OCI-LY7 (cell line): ENCODE data around the gene RTCB. TPM values are rescaled to one million over a fixed set of nuclear protein-coding genes. Genes with fewer than 3 reads are reported as not detected.

Experiments used
- BruUV-seq: library from RNA; stranded (reverse); fragments of 400-500 nt; replicated peaks from 2 replicates; lab custom pipeline; 2021; lab: Mats Ljungman, UMichigan
- CTCF ChIA-PET: fragments of 300-600 bp; sonication (Branson Sonifier 250); formaldehyde crosslinking; loops from one replicate; lab custom pipeline; 2022; ENCODE audit warnings: antibody characterized with exemption; ENCODE audit not compliant: unreplicated experiment; lab: Charles Lee
- POLR2A ChIA-PET: fragments of 300-600 bp; sonication (Branson Sonifier 250); formaldehyde crosslinking; loops from one replicate; lab custom pipeline; 2022; ENCODE audit warnings: antibody characterized with exemption; lab: Charles Lee
- DNase-seq: peaks from one replicate; pipeline ENCODE4 v3.0.0-alpha.2; 2015; ENCODE audit warnings: low spot score
- H2AFZ ChIP-seq: fragments of 200-600 bp; sonication (generic), shearing (Covaris generic); 2 replicates; pipeline ENCODE4 v1.6.1; 2014; ENCODE audit warnings: mild to moderate bottlenecking, antibody characterized with exemption, low read length, moderate library complexity
- H3K27ac ChIP-seq: fragments of 200-600 bp; sonication (generic); 2 replicates; pipeline ENCODE4 v1.5.1; 2014; ENCODE audit warnings: mixed run types, low read depth, mild to moderate bottlenecking, moderate library complexity, low read length, inconsistent platforms; ENCODE audit not compliant: poor library complexity, severe bottlenecking
- H3K36me3 ChIP-seq: fragments of 200-600 bp; sonication (generic); 2 replicates; pipeline ENCODE4 v1.6.1; 2014; ENCODE audit warnings: mild to moderate bottlenecking, antibody characterized with exemption, low read length, moderate library complexity, mixed read lengths; ENCODE audit not compliant: insufficient read depth
- H3K4me1 ChIP-seq: fragments of 200-600 bp; sonication (generic); 2 replicates; pipeline ENCODE4 v1.5.1; 2014; ENCODE audit warnings: mild to moderate bottlenecking, low read length; ENCODE audit not compliant: insufficient read depth, poor library complexity, severe bottlenecking
- H3K4me2 ChIP-seq: fragments of 200-600 bp; sonication (generic); 2 replicates; pipeline ENCODE4 v1.6.1; 2014; ENCODE audit warnings: mild to moderate bottlenecking, low read length
- H3K4me3 ChIP-seq: fragments of 200-600 bp; sonication (generic); 2 replicates; pipeline ENCODE4 v1.5.1; 2014; ENCODE audit warnings: mild to moderate bottlenecking, low read depth, low read length; ENCODE audit not compliant: poor library complexity, severe bottlenecking
- H3K79me2 ChIP-seq: fragments of 200-600 bp; sonication (generic); 2 replicates; pipeline ENCODE4 v1.6.1; 2016; ENCODE audit warnings: low read depth, mild to moderate bottlenecking, low read length, moderate library complexity, mixed read lengths; ENCODE audit not compliant: insufficient read depth
- H3K9me2 ChIP-seq: fragments of 200-600 bp; sonication (generic); 2 replicates; pipeline ENCODE4 v1.6.1; 2016; ENCODE audit warnings: mild to moderate bottlenecking, low read length, mixed read lengths; ENCODE audit not compliant: insufficient read depth
- H3K9me3 ChIP-seq: fragments of 200-600 bp; sonication (generic); 2 replicates; pipeline ENCODE4 v1.6.1; 2014; ENCODE audit warnings: mild to moderate bottlenecking, mixed run types, low read length, mixed read lengths
- H4K20me1 ChIP-seq: fragments of 200-600 bp; sonication (generic); 2 replicates; pipeline ENCODE4 v1.6.1; 2014; ENCODE audit warnings: mild to moderate bottlenecking, antibody characterized with exemption, low read length, moderate library complexity, mixed read lengths; ENCODE audit not compliant: insufficient read depth
- EZH2phosphoT487 ChIP-seq: fragments of 200-600 bp; sonication (generic); IDR thresholded peaks from 2 replicates; pipeline ENCODE4 v1.6.1; 2018; ENCODE audit warnings: low read depth, borderline replicate concordance, mild to moderate bottlenecking, mixed run types, antibody characterized with exemption, low read length, moderate library complexity, mixed read lengths
- intact Hi-C: fragments of 100-400 bp; cut with micrococcal nuclease; formaldehyde crosslinking; loops from one replicate; pipeline ENCODE4 v1.10.0; 2022; ENCODE audit not compliant: unreplicated experiment
- total RNA-seq, 2 experiments: library from RNA; depleted of rRNA in 1 of 2; stranded (reverse); fragments of >200 nt in 1 of 2; shearing (Covaris generic) in 1 of 2; gene quantifications; 2 replicates each; pipeline ENCODE4 v1.2.3, GENCODE V29; 2014 to 2022
- TF ChIP-seq, protein P1 (sequence below): fragments of 200-600 bp; sonication (generic); conservative IDR thresholded peaks from 2 replicates; pipeline ENCODE4 v1.5.1; 2014; ENCODE audit warnings: mild to moderate bottlenecking, antibody characterized with exemption, low read length, moderate library complexity, mixed read lengths

RTCB gene
- total RNA-seq, 2 experiments from 2014 or later = 29.9 to 37.2 TPM

DNA sequence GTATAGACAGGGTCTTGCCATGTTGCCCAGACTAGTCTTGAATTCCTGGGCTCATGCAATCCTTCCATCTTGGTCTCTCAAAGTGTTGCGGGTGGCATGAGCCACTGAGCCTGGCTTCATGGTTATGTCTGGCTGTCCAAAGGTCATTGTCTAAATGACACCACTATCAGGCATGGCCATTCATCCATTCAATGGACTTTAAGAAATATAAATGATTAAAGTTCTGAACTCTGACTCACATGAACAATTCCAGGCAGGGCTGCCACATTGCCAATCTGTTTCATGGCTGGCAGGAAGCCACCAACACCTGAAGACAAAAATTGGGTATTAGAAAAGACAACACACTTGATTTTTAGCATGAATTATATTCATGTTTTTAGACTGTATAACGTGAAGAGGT is 4.1 kb downstream of the RTCB start:
- TF ChIP-seq, protein P1, sequence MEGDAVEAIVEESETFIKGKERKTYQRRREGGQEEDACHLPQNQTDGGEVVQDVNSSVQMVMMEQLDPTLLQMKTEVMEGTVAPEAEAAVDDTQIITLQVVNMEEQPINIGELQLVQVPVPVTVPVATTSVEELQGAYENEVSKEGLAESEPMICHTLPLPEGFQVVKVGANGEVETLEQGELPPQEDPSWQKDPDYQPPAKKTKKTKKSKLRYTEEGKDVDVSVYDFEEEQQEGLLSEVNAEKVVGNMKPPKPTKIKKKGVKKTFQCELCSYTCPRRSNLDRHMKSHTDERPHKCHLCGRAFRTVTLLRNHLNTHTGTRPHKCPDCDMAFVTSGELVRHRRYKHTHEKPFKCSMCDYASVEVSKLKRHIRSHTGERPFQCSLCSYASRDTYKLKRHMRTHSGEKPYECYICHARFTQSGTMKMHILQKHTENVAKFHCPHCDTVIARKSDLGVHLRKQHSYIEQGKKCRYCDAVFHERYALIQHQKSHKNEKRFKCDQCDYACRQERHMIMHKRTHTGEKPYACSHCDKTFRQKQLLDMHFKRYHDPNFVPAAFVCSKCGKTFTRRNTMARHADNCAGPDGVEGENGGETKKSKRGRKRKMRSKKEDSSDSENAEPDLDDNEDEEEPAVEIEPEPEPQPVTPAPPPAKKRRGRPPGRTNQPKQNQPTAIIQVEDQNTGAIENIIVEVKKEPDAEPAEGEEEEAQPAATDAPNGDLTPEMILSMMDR = no peak
- no peak for TF ChIP-seq EZH2phosphoT487

DNA sequence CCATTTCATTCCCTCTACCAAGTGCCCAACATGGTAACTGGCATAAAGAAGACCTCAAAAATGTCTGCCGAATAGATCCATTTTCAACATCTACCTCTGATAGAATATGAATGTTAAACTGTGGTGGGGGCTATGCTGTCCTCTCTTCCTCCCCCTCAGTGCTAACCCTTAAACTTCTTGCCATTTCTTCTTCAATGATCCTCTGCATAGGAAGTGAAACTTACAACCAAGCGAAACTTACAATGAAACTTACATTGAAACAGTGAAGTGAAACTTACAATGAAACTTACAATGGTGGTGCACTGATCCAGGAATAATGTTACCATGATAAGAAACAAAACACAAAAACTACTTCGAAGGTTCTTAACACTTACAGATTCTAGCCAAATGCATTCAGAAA is 4.7 kb downstream of the RTCB start:
- Histone ChIP-seq H3K9me3 (no peaks in the 10 kb centered on the region), H3K9me2 (no peaks in the 10 kb centered on the region), H2AFZ (no peak overlapping the region), H3K4me2 (peak overlapping the region; percentile 49), H3K4me3 (no peak overlapping the region), H3K79me2 (peaks cover 16% of the 10 kb centered on the region), H4K20me1 (peaks cover 17% of the 10 kb centered on the region), H3K36me3 (peaks cover 62% of the 10 kb centered on the region), H3K4me1 (peaks cover 32% of the 10 kb centered on the region), H3K27ac (no peak overlapping the region)
- intact Hi-C loops = no loop called here
- no TSS peak for BruUV-seq
- CTCF ChIA-PET = no interaction called here
- POLR2A ChIA-PET = no interaction called here
- TF ChIP-seq EZH2phosphoT487 = no peak
- TF ChIP-seq, protein P1 = no peak
- peak; percentile 53 for DNase-seq

More for the DNA sequence above, 4.1 kb downstream of the RTCB start:
- ChIA-PET POLR2A (no interaction called here), CTCF (no interaction called here)
- H2AFZ ChIP-seq = no peak overlapping the region
- BruUV-seq = no TSS peak
- peaks cover 17% of the 10 kb centered on the region for H4K20me1 ChIP-seq
- H3K4me3 ChIP-seq = no peak overlapping the region
- DNase-seq = no peak
- intact Hi-C loops = no loop called here
- peaks cover 16% of the 10 kb centered on the region for H3K79me2 ChIP-seq
- H3K9me3 ChIP-seq = no peaks in the 10 kb centered on the region
- H3K27ac ChIP-seq = no peak overlapping the region
- H3K4me2 ChIP-seq = peak overlapping the region; percentile 49
- H3K9me2 ChIP-seq = 0 out of 2 replicates have a peak, but pooled peaks cover 1% of the 10 kb centered on the region
- peaks cover 37% of the 10 kb centered on the region for H3K4me1 ChIP-seq
- peaks cover 59% of the 10 kb centered on the region for H3K36me3 ChIP-seq

DNA sequence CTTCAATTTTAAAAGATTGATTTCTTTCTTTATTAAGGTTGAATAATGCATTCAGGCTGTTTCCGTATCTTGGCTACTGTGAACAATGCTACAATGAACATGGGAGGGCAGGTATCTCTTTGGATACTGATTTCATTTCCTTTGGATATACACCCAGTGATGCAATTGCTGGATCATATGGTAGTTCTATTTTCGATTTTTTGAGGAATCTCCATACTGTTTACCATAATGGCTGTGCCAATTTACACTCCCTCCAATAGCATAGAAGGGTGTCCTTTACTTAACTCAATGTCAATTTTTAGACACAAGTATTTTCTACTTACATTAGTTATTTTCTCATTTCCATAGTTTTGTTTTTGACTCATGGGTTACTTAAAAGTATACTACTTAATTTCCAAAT is 8.0 kb downstream of the RTCB start:
- Histone ChIP-seq H3K4me2 (no peak overlapping the region), H3K79me2 (no peaks in the 10 kb centered on the region), H3K9me3 (no peaks in the 10 kb centered on the region), H3K9me2 (no peaks in the 10 kb centered on the region), H3K4me3 (no peak overlapping the region), H3K4me1 (peaks cover 20% of the 10 kb centered on the region), H3K36me3 (peaks cover 90% of the 10 kb centered on the region), H4K20me1 (peaks cover 12% of the 10 kb centered on the region), H3K27ac (no peak overlapping the region), H2AFZ (no peak overlapping the region)
- BruUV-seq = no TSS peak
- POLR2A ChIA-PET = interaction anchor here (0.6 kb wide), 1 partner anchor 488 kb away, joined by 3 read pairs; no protein-coding TSS in a partner anchor
- no peak for DNase-seq
- TF ChIP-seq, protein P1 = no peak
- TF ChIP-seq EZH2phosphoT487 = no peak
- CTCF ChIA-PET = no interaction called here
- intact Hi-C loops = no loop called here
